ENCODE measurements around the gene BET1.
A peak's percentile ranks its signal among the peaks of the same experiment; 100 is the strongest.

The BET1 gene

GRCh38 chr7:94012746-94013145 is 8.6 kb upstream of the BET1 start:
- Histone ChIP-seq H3K4me1 (ENCODE audit: insufficient read depth, insufficient read length) (no peaks in the 10 kb centered on the region), H3K9me3 (ENCODE audit: insufficient read depth, low read length) (no peaks in the 10 kb centered on the region), H3K36me3 (ENCODE audit: insufficient read depth, insufficient read length, low read length) (no peaks in the 10 kb centered on the region), H3K4me3 (ENCODE audit: insufficient read length, low read depth) (no peak overlapping the region), H3K27me3 (ENCODE audit: insufficient read depth, insufficient read length) (no peaks in the 10 kb centered on the region), H3K9ac (ENCODE audit: insufficient read length, low read depth) (no peak overlapping the region)
- no peak for TF ChIP-seq YY1 (IDR thresholded peaks at IDR 0.05; ENCODE audit: insufficient read depth, insufficient read length)
- no peak for TF ChIP-seq ZNF274 (IDR thresholded peaks at IDR 0.05; ENCODE audit: low read depth, low read length)
- no peak for TF ChIP-seq SUZ12 (IDR thresholded peaks at IDR 0.05; ENCODE audit: extremely low read depth, insufficient read depth, insufficient read length)
- DNase-seq (ENCODE audit: low read depth, low spot score) = no peak

DNA sequence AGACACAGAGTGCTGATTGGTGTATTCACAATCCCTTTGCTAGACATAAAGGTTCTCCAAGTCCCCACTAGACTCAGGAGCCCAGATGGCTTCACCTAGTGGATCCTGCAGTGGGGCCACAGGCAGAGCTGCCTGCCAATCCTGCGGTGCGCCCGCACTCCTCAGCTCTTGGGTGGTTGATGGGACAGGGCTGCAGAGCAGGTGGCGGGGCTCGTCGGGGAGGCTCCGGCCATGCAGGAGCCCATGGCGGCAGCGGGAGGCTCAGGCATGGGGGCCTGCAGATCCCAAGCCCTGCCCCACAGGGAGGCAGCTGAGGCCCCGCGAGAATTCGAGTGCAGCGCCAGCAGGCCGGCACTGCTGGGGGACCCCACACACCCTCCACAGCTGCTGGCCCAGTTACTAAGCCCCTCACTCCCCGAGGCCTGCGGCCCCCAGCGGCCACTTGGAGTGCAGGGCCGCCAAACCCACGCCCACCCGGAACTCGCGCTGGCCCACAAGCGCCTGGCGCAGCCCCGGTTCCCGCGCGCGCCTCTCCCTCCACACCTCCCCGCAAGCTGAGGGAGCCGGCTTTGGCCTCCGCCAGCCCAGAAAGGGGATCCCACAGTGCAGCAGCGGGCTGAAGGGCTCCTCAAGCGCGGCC is 7.7 kb upstream of the BET1 start:
- TF ChIP-seq YY1 (IDR thresholded peaks at IDR 0.05; ENCODE audit: insufficient read depth, insufficient read length) = no peak
- TF ChIP-seq SUZ12 (IDR thresholded peaks at IDR 0.05; ENCODE audit: extremely low read depth, insufficient read depth, insufficient read length) = no peak
- no peak for TF ChIP-seq ZNF274 (IDR thresholded peaks at IDR 0.05; ENCODE audit: low read depth, low read length)
- H3K4me3 ChIP-seq (ENCODE audit: insufficient read length, low read depth) = no peak overlapping the region
- no peak for DNase-seq (ENCODE audit: low read depth, low spot score)
- H3K27me3 ChIP-seq (ENCODE audit: insufficient read depth, insufficient read length) = no peaks in the 10 kb centered on the region
- H3K9me3 ChIP-seq (ENCODE audit: insufficient read depth, low read length) = no peaks in the 10 kb centered on the region
- no peak overlapping the region for H3K9ac ChIP-seq (ENCODE audit: insufficient read length, low read depth)
- H3K36me3 ChIP-seq (ENCODE audit: insufficient read depth, insufficient read length, low read length) = no peaks in the 10 kb centered on the region
- H3K4me1 ChIP-seq (ENCODE audit: insufficient read depth, insufficient read length) = no peaks in the 10 kb centered on the region

DNA sequence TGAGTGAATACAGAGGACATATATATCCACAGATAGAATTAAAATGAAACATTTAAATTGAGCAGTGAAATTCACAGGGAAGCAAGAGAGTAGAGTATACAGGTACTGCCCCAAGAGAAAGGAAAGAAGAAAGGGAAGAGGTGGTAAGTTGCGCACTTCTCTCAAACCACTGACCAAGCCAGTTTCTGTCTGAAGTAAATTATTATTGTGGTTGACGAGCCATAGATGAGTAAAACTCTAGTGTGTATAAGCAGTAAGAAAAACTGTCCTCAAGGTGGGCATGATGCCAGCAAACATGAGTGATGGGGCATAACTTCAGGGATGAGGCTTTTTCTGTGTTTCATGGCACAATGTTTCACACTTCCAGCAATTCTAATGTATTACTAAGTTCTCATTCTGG is 4.4 kb upstream of the BET1 start:
- no peak for DNase-seq (ENCODE audit: low read depth, low spot score)
- H3K4me3 ChIP-seq (ENCODE audit: insufficient read length, low read depth) = no peak overlapping the region
- no peaks in the 10 kb centered on the region for H3K9me3 ChIP-seq (ENCODE audit: insufficient read depth, low read length)
- H3K4me1 ChIP-seq (ENCODE audit: insufficient read depth, insufficient read length) = no peaks in the 10 kb centered on the region
- H3K36me3 ChIP-seq (ENCODE audit: insufficient read depth, insufficient read length, low read length) = no peaks in the 10 kb centered on the region
- TF ChIP-seq ZNF274 (IDR thresholded peaks at IDR 0.05; ENCODE audit: low read depth, low read length) (no peak), YY1 (IDR thresholded peaks at IDR 0.05; ENCODE audit: insufficient read depth, insufficient read length) (no peak), SUZ12 (IDR thresholded peaks at IDR 0.05; ENCODE audit: extremely low read depth, insufficient read depth, insufficient read length) (no peak)
- H3K27me3 ChIP-seq (ENCODE audit: insufficient read depth, insufficient read length) = no peaks in the 10 kb centered on the region
- no peak overlapping the region for H3K9ac ChIP-seq (ENCODE audit: insufficient read length, low read depth)

- Histone ChIP-seq H3K9ac (ENCODE audit: insufficient read length, low read depth) (no peak overlapping the region), H3K36me3 (ENCODE audit: insufficient read depth, insufficient read length, low read length) (peaks cover 3% of the 10 kb centered on the region)
Observed at GRCh38 chr7:94005753-94006152, 1.6 kb upstream of the BET1 start.

GRCh38 chr7:94003446-94004023 is 620 bp downstream of the BET1 start:
- H3K9me3 ChIP-seq (ENCODE audit: insufficient read depth, low read length) = no peaks in the 10 kb centered on the region
- no peak for DNase-seq (ENCODE audit: low read depth, low spot score)

More at GRCh38 chr7:94005753-94006152, 1.6 kb upstream of the BET1 start:
- TF ChIP-seq ZNF274 (IDR thresholded peaks at IDR 0.05; ENCODE audit: low read depth, low read length) (no peak), SUZ12 (IDR thresholded peaks at IDR 0.05; ENCODE audit: extremely low read depth, insufficient read depth, insufficient read length) (no peak), YY1 (IDR thresholded peaks at IDR 0.05; ENCODE audit: insufficient read depth, insufficient read length) (no peak)
- Histone ChIP-seq H3K9me3 (ENCODE audit: insufficient read depth, low read length) (no peaks in the 10 kb centered on the region), H3K4me1 (ENCODE audit: insufficient read depth, insufficient read length) (no peaks in the 10 kb centered on the region), H3K27me3 (ENCODE audit: insufficient read depth, insufficient read length) (no peaks in the 10 kb centered on the region), H3K4me3 (ENCODE audit: insufficient read length, low read depth) (no peak overlapping the region)
- DNase-seq (ENCODE audit: low read depth, low spot score) = no peak

DNA sequence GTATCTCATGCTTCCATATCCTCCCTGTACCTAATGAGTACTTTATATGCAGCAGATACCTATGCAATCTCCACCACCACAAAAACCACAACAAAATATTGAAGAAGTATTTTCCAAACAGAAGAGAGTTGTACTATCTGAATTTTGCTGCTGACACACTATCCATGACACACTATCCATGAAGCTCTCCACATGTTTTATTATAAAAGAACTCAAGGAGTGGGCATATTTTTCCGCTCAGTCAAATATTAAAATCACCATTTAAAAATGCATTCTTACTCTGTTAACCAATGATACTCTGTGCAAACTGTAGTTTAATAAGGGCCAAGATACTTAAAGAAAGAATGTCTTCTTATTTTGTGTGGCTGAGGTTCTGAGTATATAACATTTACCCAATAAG is 2.8 kb downstream of the BET1 start:
- H3K36me3 ChIP-seq (ENCODE audit: insufficient read depth, insufficient read length, low read length) = peaks cover 10% of the 10 kb centered on the region
- no peaks in the 10 kb centered on the region for H3K9me3 ChIP-seq (ENCODE audit: insufficient read depth, low read length)
- H3K4me1 ChIP-seq (ENCODE audit: insufficient read depth, insufficient read length) = no peaks in the 10 kb centered on the region
- DNase-seq (ENCODE audit: low read depth, low spot score) = no peak
- H3K9ac ChIP-seq (ENCODE audit: insufficient read length, low read depth) = no peak overlapping the region
- TF ChIP-seq ZNF274 (IDR thresholded peaks at IDR 0.05; ENCODE audit: low read depth, low read length) (no peak), SUZ12 (IDR thresholded peaks at IDR 0.05; ENCODE audit: extremely low read depth, insufficient read depth, insufficient read length) (no peak), YY1 (IDR thresholded peaks at IDR 0.05; ENCODE audit: insufficient read depth, insufficient read length) (no peak)
- no peaks in the 10 kb centered on the region for H3K27me3 ChIP-seq (ENCODE audit: insufficient read depth, insufficient read length)
- H3K4me3 ChIP-seq (ENCODE audit: insufficient read length, low read depth) = no peak overlapping the region

More at GRCh38 chr7:94003446-94004023, 620 bp downstream of the BET1 start:
- Histone ChIP-seq H3K27me3 (ENCODE audit: insufficient read depth, insufficient read length) (no peaks in the 10 kb centered on the region), H3K9ac (ENCODE audit: insufficient read length, low read depth) (peak overlapping the region; percentile 92), H3K4me1 (ENCODE audit: insufficient read depth, insufficient read length) (no peaks in the 10 kb centered on the region), H3K36me3 (ENCODE audit: insufficient read depth, insufficient read length, low read length) (peaks cover 7% of the 10 kb centered on the region), H3K4me3 (ENCODE audit: insufficient read length, low read depth) (peak overlapping the region; percentile 86)
- TF ChIP-seq YY1 (IDR thresholded peaks at IDR 0.05; ENCODE audit: insufficient read depth, insufficient read length) (no peak), SUZ12 (IDR thresholded peaks at IDR 0.05; ENCODE audit: extremely low read depth, insufficient read depth, insufficient read length) (no peak), ZNF274 (IDR thresholded peaks at IDR 0.05; ENCODE audit: low read depth, low read length) (no peak)

DNA sequence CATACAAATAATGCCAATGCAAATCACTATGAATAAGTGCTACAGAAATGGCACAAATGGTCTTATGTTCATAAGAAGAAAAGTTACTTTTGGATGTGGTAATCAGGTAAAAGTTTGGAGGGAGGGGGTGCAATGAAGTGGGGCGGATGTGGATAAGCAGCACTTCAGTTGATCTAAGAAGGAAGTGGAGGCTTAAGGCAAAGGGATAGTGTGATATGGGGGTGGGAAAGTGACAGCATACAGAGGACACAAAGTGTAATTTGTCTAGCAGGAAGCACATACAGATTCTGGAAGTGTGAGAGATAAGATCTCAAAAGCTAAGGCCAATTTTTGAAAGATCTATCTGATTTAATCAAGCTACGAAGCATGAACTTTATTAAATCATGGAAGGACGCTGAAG is 6.3 kb downstream of the BET1 start:
- no peaks in the 10 kb centered on the region for H3K27me3 ChIP-seq (ENCODE audit: insufficient read depth, insufficient read length)
- no peak for TF ChIP-seq SUZ12 (IDR thresholded peaks at IDR 0.05; ENCODE audit: extremely low read depth, insufficient read depth, insufficient read length)
- no peak for TF ChIP-seq ZNF274 (IDR thresholded peaks at IDR 0.05; ENCODE audit: low read depth, low read length)
- no peak for TF ChIP-seq YY1 (IDR thresholded peaks at IDR 0.05; ENCODE audit: insufficient read depth, insufficient read length)
- no peaks in the 10 kb centered on the region for H3K9me3 ChIP-seq (ENCODE audit: insufficient read depth, low read length)
- DNase-seq (ENCODE audit: low read depth, low spot score) = no peak
- H3K4me3 ChIP-seq (ENCODE audit: insufficient read length, low read depth) = no peak overlapping the region
- no peaks in the 10 kb centered on the region for H3K4me1 ChIP-seq (ENCODE audit: insufficient read depth, insufficient read length)
- H3K9ac ChIP-seq (ENCODE audit: insufficient read length, low read depth) = no peak overlapping the region
- H3K36me3 ChIP-seq (ENCODE audit: insufficient read depth, insufficient read length, low read length) = peaks cover 21% of the 10 kb centered on the region

All from NT2/D1 (cell line).